ENCODE data around the gene SIKE1. TPM values are rescaled to one million over a fixed set of nuclear protein-coding genes. Genes with fewer than 3 reads are reported as not detected.
"Not testable (repeated sequence)": the region's sequence is repeated elsewhere in the genome, so short reads cannot be mapped to it uniquely, and the experiment has no call there.

SIKE1 gene
- 10 to 100 TPM; 69.2 to 84.7 (median 77.5) TPM for total RNA-seq

DNA sequence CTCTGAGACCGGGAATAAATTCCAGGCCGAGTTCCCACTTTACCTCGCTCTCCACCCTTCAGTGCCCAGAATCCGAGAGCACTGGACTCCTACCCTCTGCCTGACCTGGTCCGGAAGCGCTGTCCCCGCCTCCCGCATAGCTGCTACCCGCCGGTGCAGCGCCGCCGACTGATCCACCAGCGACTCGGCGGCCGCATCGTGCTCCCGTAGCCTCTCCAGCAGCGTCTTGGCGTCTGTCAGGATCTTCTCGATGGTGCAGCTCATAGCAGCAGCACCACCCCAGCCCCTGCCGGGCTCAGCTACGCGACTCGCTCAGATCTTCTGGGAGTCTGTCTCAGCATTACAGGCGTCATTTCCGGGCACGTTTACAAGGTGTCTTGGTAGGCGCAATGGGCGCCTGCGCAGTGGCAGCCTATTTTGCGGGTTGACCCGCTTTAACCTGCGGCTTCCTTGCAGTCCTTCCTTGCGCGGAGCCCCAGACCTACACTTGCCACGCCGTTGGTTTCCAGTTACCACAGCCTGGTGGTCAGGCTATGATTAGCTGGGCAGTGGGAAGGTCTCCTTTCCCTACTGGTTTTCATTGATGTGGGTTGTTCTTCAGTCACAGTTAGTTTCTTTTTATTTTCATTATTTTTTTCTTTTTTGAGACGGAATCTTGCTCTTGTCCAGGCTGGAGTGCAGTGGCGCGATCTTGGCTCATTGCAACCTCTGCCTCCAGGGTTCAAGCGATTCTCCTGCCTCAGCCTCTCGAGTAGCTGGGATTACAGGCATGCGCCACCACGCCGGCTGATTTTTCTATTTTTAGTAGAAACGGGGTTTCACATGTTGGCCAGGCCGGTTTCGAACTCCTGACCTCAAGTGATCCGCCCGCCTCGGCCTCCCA, at the start of gene SIKE1:
SIKE1 (minus strand) TSS at position 342 of the 883 bp plus-strand sequence; CDS start at position 264, 78 bp downstream.
- ATAC-seq: peak; percentile 99 to 100
- peaks cover 24% of the 10 kb centered on the region for H3K4me1 Mint-ChIP-seq (ENCODE audit: low read depth)
- peaks cover 26% of the 10 kb centered on the region for H3K36me3 Mint-ChIP-seq (ENCODE audit: insufficient read depth)
- H3K4me3 Mint-ChIP-seq: peak within 1 kb of the TSS; percentile 100
- peak; percentile 87 for DNase-seq
- no peaks in the 10 kb centered on the region for H3K27me3 Mint-ChIP-seq (ENCODE audit: low read depth)
- no peaks in the 10 kb centered on the region for H3K9me3 Mint-ChIP-seq

DNA sequence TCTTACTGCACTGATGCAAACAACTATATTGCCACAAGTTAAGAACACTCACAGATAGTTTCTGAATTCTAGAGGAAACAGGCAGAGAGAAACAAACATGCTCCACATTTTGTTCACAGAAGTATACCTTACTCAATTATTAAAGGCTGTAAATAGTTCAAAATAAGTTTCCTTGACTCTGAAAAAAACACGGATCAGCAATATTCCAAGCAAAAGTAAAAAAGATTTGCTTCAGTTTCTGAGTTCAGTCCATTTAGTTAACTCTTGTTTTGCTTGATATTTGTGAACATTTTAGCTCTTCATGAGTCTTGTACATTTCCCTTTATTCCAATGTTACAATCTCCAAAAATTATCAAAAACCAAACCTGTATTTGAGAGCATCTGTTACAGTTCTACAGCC, 49.6 kb upstream of the SIKE1 start:
- H3K4me3 Mint-ChIP-seq; H3K27me3 Mint-ChIP-seq (ENCODE audit: low read depth); H3K9me3 Mint-ChIP-seq; H3K4me1 Mint-ChIP-seq (ENCODE audit: low read depth); ATAC-seq; DNase-seq; H3K36me3 Mint-ChIP-seq (ENCODE audit: insufficient read depth): not testable (repeated sequence)

DNA sequence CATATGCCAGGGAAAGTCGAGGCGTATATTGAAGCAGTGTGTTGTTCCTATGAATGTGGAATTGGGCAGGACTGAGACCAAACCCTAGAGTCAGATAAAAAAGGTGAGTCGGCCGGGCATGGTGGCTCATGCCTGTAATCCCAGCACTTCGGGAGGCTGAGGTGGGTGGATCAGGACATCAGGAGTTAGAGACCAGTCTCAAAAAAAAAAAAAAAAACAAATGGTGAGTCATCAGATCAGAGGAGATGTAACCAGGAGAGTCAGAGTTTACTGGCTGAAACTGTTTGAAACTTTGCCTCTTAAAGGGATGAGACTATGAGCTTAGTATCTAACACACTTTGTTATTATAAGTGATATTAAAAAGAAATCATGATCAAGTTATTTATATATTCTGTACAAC, 47.8 kb upstream of the SIKE1 start:
- H3K9me3 Mint-ChIP-seq: peaks cover 14% of the 10 kb centered on the region

DNA sequence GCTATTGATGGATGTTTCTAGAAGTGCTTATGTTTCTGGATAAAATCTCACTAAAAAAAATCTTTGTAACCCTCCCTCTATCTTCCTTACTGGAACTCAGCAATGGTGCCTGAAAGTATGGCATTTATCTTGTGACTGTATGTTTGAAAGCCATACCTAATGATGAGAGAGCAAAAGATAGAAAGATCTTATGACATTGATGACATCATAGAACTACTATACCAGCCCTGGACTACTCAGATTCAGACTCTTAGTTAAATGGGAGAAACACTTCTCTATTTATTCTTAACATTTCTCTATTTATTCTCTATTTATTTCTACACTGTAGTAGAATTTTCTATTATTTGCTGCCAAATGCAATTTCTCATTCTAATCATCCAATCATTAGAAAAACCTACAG, 41.5 kb upstream of the SIKE1 start:
- H3K27me3 Mint-ChIP-seq (ENCODE audit: low read depth): peaks cover 16% of the 10 kb centered on the region

More for the DNA sequence above, 47.8 kb upstream of the SIKE1 start:
- H3K36me3 Mint-ChIP-seq (ENCODE audit: insufficient read depth): no peaks in the 10 kb centered on the region
- ATAC-seq (no peak), DNase-seq (no peak)
- no peaks in the 10 kb centered on the region for H3K4me1 Mint-ChIP-seq (ENCODE audit: low read depth)
- H3K27me3 Mint-ChIP-seq (ENCODE audit: low read depth): peaks cover 4% of the 10 kb centered on the region
- H3K4me3 Mint-ChIP-seq: no peak overlapping the region

DNA sequence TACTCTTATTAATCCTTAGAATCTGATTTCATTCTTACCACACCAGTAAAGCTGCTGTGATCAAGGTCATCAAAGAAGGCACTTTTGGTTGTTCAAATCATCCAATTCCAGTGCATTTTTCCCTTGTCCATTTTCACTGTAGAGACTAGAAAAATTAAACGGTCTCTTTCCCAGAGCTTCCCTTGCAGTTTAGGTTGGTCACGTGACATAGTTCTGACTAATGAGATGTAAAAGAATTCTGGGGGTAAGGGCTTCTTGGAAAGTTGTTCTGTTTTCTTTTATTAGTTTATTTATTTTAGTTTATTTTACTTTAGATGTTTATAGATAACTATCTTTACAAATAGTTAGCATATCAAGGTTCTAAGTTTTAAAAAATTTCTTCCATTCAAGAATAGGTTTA, 39.9 kb upstream of the SIKE1 start:
- Mint-ChIP-seq H3K4me3 (no peak overlapping the region), H3K27me3 (ENCODE audit: low read depth) (peaks cover 16% of the 10 kb centered on the region), H3K9me3 (peaks cover 21% of the 10 kb centered on the region), H3K4me1 (ENCODE audit: low read depth) (no peaks in the 10 kb centered on the region), H3K36me3 (ENCODE audit: insufficient read depth) (no peaks in the 10 kb centered on the region)
- DNase-seq: no peak
- no peak for ATAC-seq

More for the DNA sequence above, 41.5 kb upstream of the SIKE1 start:
- ATAC-seq (no peak), DNase-seq (no peak)
- no peaks in the 10 kb centered on the region for H3K4me1 Mint-ChIP-seq (ENCODE audit: low read depth)
- no peaks in the 10 kb centered on the region for H3K36me3 Mint-ChIP-seq (ENCODE audit: insufficient read depth)
- no peak overlapping the region for H3K4me3 Mint-ChIP-seq
- H3K9me3 Mint-ChIP-seq: peaks cover 25% of the 10 kb centered on the region

DNA sequence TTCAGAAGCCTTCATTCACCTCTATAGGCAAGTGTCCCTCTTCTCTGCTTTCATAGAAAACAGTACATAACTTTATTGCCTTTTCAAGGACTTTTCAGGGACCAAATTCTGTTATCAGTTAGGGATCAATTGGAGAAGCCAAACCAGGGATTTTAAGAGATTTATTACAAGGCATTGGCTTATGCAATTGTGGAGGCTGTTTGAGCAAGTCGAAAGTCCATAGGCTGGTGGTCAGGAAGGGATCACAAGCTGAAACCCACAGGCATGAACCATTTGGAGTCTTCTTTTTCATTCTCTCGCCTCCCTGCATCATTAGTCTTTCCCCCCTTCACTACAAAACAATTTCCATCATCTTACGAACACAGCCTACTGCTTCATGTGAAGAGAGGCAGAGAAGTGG, 39.4 kb upstream of the SIKE1 start:
- Mint-ChIP-seq H3K27me3 (ENCODE audit: low read depth) (peaks cover 16% of the 10 kb centered on the region), H3K4me3 (no peak overlapping the region), H3K36me3 (ENCODE audit: insufficient read depth) (no peaks in the 10 kb centered on the region), H3K4me1 (ENCODE audit: low read depth) (no peaks in the 10 kb centered on the region), H3K9me3 (peaks cover 18% of the 10 kb centered on the region)
- no peak for ATAC-seq
- DNase-seq: no peak

DNA sequence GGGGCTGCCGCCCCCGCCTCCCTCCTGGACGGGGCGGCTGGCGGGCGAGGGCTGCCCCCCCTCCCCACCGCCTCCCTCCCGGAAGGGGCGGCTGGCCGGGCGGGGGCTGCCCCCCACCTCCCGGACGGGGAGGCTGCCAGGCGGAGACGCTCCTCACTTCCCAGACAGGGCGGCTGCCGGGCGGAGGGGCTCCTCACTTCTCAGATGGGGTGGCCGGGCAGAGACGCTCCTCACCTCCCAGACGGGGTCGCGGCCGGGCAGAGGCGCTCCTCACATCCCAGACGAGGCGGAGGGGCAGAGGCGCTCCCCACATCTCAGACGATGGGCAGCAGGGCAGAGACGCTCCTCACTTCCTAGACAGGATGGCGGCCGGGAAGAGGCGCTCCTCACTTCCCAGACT, 24.0 kb upstream of the SIKE1 start:
- not testable (repeated sequence) for DNase-seq

DNA sequence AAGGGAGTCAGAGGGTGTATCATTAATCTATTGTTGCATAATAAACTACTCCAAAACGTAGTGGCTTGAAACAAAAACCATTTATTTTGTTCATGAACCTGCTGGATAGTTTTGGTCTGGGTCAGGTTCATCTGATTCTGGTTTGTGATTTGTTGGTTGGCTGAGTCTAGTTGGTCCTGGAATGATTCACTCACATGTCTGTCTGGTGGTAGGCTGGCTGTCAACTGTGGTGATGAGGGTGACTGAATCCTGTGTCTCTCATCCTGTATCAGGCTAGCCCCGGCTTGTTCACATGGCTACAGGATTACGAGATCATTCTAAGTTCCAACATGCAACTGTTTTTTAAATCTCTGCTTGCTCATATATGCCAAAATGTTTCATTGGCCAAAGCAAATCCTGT, 22.5 kb upstream of the SIKE1 start:
- Mint-ChIP-seq H3K27me3 (ENCODE audit: low read depth) (peaks cover 16% of the 10 kb centered on the region), H3K4me3 (no peak overlapping the region), H3K9me3 (no peaks in the 10 kb centered on the region), H3K4me1 (ENCODE audit: low read depth) (no peaks in the 10 kb centered on the region), H3K36me3 (ENCODE audit: insufficient read depth) (no peaks in the 10 kb centered on the region)
- DNase-seq (no peak), ATAC-seq (no peak)

More for the DNA sequence above, 24.0 kb upstream of the SIKE1 start:
- H3K4me3 Mint-ChIP-seq; H3K4me1 Mint-ChIP-seq (ENCODE audit: low read depth); H3K36me3 Mint-ChIP-seq (ENCODE audit: insufficient read depth); ATAC-seq; H3K9me3 Mint-ChIP-seq: not testable (repeated sequence)
- peaks cover 23% of the 10 kb centered on the region for H3K27me3 Mint-ChIP-seq (ENCODE audit: low read depth)

DNA sequence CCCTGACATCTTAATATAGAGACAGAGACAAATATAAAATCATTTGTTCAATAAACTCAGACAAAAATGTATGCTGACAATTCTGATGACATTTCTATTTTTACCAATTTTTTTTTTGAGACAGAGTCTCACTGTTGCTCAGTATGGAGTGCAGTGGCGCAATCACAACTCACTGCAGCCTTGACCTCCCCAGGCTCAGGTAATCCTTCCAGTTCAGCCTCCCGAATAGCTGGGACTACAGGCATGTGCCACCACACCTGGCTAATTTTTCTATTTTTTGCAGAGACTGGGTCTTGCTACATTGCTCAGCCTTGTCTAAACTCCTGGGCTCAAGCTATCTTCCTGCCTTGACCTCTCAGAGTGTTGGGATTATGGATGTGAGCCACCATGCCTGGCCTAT, 13.6 kb upstream of the SIKE1 start:
- Mint-ChIP-seq H3K27me3 (ENCODE audit: low read depth) (peaks cover 26% of the 10 kb centered on the region), H3K36me3 (ENCODE audit: insufficient read depth) (no peaks in the 10 kb centered on the region), H3K4me3 (no peak overlapping the region), H3K4me1 (ENCODE audit: low read depth) (no peaks in the 10 kb centered on the region), H3K9me3 (no peaks in the 10 kb centered on the region)
- ATAC-seq (no peak), DNase-seq (no peak)

DNA sequence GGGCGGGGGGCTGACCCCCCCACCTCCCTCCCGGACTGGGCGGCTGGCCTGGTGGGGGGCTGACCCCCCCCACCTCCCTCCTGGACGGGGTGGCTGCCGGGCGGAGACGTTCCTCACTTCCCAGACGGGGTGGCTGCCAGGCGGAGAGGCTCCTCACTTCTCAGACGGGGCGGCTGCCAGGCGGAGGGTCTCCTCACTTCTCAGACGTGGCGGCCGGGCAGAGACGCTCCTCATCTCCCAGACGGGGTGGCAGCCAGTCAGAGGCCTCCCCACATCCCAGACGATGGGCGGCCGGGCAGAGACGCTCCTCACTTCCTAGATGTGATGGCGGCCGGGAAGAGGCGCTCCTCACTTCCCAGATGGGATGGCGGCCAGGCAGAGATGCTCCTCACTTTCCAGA, 10.1 kb upstream of the SIKE1 start:
- Mint-ChIP-seq H3K9me3 (peaks cover 18% of the 10 kb centered on the region), H3K27me3 (ENCODE audit: low read depth) (peaks cover 29% of the 10 kb centered on the region)
- ATAC-seq; H3K36me3 Mint-ChIP-seq (ENCODE audit: insufficient read depth); DNase-seq; H3K4me1 Mint-ChIP-seq (ENCODE audit: low read depth); H3K4me3 Mint-ChIP-seq: not testable (repeated sequence)

DNA sequence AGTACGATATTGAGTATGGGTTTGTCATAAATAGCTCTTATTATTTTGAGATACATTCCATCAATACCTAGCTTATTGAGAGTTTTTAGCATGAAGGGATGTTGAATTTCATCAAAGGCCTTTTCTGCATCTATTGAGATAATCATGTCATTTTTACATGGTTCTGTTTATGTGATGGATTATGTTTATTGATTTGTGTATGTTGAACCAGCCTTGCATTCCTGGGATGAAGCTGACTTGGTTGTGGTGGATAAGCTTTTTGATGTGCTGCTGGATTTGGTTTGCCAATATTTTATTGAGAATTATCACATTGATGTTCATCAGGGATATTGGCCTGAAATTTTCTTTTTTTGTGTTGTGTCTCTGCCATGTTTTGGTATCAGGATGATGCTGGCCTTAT, 6.0 kb upstream of the SIKE1 start:
- H3K4me1 Mint-ChIP-seq (ENCODE audit: low read depth); ATAC-seq: not testable (repeated sequence)

DNA sequence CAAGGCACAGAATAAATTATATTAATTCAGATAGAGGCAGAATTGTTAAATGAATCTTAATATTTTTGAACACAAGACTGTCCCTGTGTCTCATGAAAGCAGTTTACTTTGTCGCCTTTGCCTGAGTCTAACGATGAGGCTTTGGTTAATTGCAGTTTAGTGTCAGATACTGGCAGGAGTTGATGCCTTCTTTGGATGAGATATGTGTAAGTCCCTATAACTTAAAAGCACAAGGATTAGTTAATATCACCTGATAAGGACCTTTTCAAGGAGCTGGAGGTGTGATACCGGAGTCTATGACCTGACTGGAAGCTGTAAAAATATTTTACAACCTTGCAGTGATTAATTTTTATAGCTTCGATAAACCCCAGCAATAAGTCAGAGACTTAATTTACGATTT, 2.0 kb upstream of the SIKE1 start:
- ATAC-seq (no peak), DNase-seq (no peak)
- Mint-ChIP-seq H3K4me1 (ENCODE audit: low read depth) (peaks cover 24% of the 10 kb centered on the region), H3K36me3 (ENCODE audit: insufficient read depth) (peaks cover 22% of the 10 kb centered on the region), H3K27me3 (ENCODE audit: low read depth) (peaks cover 5% of the 10 kb centered on the region), H3K9me3 (peaks cover 15% of the 10 kb centered on the region), H3K4me3 (no peak overlapping the region)

More for the DNA sequence above, 6.0 kb upstream of the SIKE1 start:
- Mint-ChIP-seq H3K9me3 (peaks cover 18% of the 10 kb centered on the region), H3K27me3 (ENCODE audit: low read depth) (peaks cover 11% of the 10 kb centered on the region)
- not testable (repeated sequence) for H3K4me3 Mint-ChIP-seq; DNase-seq; H3K36me3 Mint-ChIP-seq (ENCODE audit: insufficient read depth)

DNA sequence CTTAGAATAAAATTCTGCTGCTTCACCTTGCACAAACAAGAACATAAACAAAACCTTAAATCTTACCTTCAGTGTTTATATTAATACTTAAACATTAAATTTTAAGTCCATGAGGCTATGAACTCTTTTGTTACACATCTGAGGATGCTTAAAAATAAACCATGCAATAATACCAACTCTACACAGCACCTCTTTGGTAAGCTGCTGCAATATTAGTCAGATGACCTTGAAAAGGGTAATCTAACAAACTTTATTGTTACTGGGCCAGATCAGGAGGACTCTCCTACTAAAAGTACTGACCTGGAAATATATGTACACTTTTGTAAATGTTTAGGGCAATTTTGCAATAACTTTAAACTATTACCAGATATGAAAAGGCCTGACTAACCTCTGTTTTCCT, 763 bp downstream of the SIKE1 start:
- Mint-ChIP-seq H3K4me1 (ENCODE audit: low read depth) (peaks cover 24% of the 10 kb centered on the region), H3K4me3 (peak overlapping the region; percentile 100), H3K36me3 (ENCODE audit: insufficient read depth) (peaks cover 26% of the 10 kb centered on the region), H3K27me3 (ENCODE audit: low read depth) (no peaks in the 10 kb centered on the region), H3K9me3 (no peaks in the 10 kb centered on the region)
- ATAC-seq (no peak), DNase-seq (no peak)

DNA sequence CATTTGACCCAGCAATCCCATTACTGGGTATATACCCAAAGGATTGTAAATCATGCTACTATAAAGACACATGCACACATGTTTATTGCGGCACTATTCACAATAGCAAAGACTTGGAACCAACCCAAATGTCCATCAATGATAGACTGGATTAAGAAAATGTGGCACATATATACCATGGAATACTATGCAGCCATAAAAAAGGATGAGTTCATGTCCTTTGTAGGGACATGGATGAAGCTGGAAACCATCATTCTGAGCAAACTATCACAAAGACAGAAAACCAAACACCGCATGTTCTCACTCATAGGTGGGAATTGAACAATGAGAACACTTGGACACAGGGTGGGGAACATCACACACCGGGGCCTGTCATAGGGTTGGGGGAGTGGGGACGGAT, 3.8 kb downstream of the SIKE1 start:
- not testable (repeated sequence) for H3K9me3 Mint-ChIP-seq; H3K4me3 Mint-ChIP-seq; H3K27me3 Mint-ChIP-seq (ENCODE audit: low read depth); ATAC-seq; DNase-seq
- H3K4me1 Mint-ChIP-seq (ENCODE audit: low read depth): peaks cover 24% of the 10 kb centered on the region
- peaks cover 36% of the 10 kb centered on the region for H3K36me3 Mint-ChIP-seq (ENCODE audit: insufficient read depth)

DNA sequence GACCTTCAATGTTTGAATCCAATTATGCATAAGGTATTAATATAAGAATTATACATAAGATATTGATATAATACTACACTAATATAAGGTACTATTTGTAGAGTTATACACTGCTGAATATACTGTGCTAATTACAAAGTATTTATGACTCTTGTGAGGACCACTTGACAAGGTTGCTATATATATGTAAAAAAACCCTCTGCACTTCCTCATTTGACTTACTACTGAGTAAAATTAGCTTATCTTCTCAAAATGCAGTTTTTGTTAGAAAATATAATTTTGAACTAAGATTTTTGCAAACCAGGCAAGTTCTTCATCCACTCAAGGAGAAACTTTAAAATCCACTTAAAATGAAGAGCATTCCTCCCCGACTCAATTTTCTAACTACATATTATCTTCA, 8.5 kb downstream of the SIKE1 start:
- no peaks in the 10 kb centered on the region for H3K27me3 Mint-ChIP-seq (ENCODE audit: low read depth)
- H3K36me3 Mint-ChIP-seq (ENCODE audit: insufficient read depth): peaks cover 23% of the 10 kb centered on the region
- no peaks in the 10 kb centered on the region for H3K9me3 Mint-ChIP-seq
- H3K4me3 Mint-ChIP-seq: no peak overlapping the region
- ATAC-seq (no peak), DNase-seq (no peak)
- no peaks in the 10 kb centered on the region for H3K4me1 Mint-ChIP-seq (ENCODE audit: low read depth)

Measured in activated T-cell treated with anti-CD3 and anti-CD28 coated beads, Interleukin-2, amount 50 U/mL, for 4 hours (primary cell).